ENCODE results near the gene CD96.
A peak's percentile ranks its signal among the peaks of the same experiment; 100 is the strongest.
"Not testable (repeated sequence)": the region's sequence is repeated elsewhere in the genome, so short reads cannot be mapped to it uniquely, and the experiment has no call there.

The CD96 gene

GRCh38 chr3:111545349-111545748 lies 3.4 kb downstream of the CD96 start:
- H3K79me2 ChIP-seq (ENCODE audit: insufficient read depth, low read depth) = no peaks in the 10 kb centered on the region
- H4K20me1 ChIP-seq (ENCODE audit: insufficient read depth) = no peaks in the 10 kb centered on the region
- H3K4me2 ChIP-seq = no peak overlapping the region
- no peaks in the 10 kb centered on the region for H3K27me3 ChIP-seq (ENCODE audit: insufficient read depth, low read depth)
- peaks cover 38% of the 10 kb centered on the region for H3K4me1 ChIP-seq (ENCODE audit: low read depth, poor library complexity, severe bottlenecking)
- no peak overlapping the region for H3K9ac ChIP-seq
- H3K4me3 ChIP-seq (IDR thresholded peaks at IDR 0.05; ENCODE audit: insufficient read depth, low read depth, low read length) = no peak overlapping the region
- TF ChIP-seq, protein P1, sequence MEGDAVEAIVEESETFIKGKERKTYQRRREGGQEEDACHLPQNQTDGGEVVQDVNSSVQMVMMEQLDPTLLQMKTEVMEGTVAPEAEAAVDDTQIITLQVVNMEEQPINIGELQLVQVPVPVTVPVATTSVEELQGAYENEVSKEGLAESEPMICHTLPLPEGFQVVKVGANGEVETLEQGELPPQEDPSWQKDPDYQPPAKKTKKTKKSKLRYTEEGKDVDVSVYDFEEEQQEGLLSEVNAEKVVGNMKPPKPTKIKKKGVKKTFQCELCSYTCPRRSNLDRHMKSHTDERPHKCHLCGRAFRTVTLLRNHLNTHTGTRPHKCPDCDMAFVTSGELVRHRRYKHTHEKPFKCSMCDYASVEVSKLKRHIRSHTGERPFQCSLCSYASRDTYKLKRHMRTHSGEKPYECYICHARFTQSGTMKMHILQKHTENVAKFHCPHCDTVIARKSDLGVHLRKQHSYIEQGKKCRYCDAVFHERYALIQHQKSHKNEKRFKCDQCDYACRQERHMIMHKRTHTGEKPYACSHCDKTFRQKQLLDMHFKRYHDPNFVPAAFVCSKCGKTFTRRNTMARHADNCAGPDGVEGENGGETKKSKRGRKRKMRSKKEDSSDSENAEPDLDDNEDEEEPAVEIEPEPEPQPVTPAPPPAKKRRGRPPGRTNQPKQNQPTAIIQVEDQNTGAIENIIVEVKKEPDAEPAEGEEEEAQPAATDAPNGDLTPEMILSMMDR (conservative IDR thresholded peaks at IDR 0.05; ENCODE audit: low read depth, low read length) = no peak
- no peak overlapping the region for H2AFZ ChIP-seq (ENCODE audit: low read depth)
- H3K36me3 ChIP-seq (ENCODE audit: insufficient read depth) = no peaks in the 10 kb centered on the region
- no peak overlapping the region for H3K27ac ChIP-seq

DNA sequence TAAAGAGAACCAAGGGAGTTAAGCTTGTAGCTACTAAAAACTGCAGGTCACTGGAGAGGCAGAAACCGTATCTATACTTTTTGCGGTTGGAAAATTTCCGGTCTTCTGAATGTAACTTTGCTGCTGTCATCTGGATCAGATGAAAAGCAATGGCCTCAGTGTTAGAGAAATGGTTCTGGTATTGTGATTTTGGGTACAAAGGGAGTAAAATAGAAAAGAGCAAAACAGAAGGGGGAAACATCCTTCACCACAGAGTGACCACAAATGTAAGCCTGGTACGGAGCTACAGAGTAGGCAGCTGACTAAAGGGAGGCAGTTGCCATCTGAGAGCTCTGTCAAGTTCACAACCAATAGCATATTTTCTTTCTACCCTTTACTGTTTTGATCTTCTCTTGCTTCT lies 5.6 kb downstream of the CD96 start:
- no peaks in the 10 kb centered on the region for H3K79me2 ChIP-seq (ENCODE audit: insufficient read depth, low read depth)
- H4K20me1 ChIP-seq (ENCODE audit: insufficient read depth) = no peaks in the 10 kb centered on the region
- peak overlapping the region; percentile 34; the same call in 1 of the 2 replicates for H3K27ac ChIP-seq
- no peak overlapping the region for H3K9ac ChIP-seq
- TF ChIP-seq, protein P1 (conservative IDR thresholded peaks at IDR 0.05; ENCODE audit: low read depth, low read length) = no peak
- H3K4me1 ChIP-seq (ENCODE audit: low read depth, poor library complexity, severe bottlenecking) = peaks cover 38% of the 10 kb centered on the region
- 0 out of 2 replicates have a peak overlapping the region, but pooled peaks have one; percentile 4 for H2AFZ ChIP-seq (ENCODE audit: low read depth)
- H3K4me3 ChIP-seq (IDR thresholded peaks at IDR 0.05; ENCODE audit: insufficient read depth, low read depth, low read length) = peak overlapping the region; percentile 66
- peak overlapping the region; percentile 44 for H3K4me2 ChIP-seq
- H3K27me3 ChIP-seq (ENCODE audit: insufficient read depth, low read depth) = no peaks in the 10 kb centered on the region
- H3K36me3 ChIP-seq (ENCODE audit: insufficient read depth) = no peaks in the 10 kb centered on the region

DNA sequence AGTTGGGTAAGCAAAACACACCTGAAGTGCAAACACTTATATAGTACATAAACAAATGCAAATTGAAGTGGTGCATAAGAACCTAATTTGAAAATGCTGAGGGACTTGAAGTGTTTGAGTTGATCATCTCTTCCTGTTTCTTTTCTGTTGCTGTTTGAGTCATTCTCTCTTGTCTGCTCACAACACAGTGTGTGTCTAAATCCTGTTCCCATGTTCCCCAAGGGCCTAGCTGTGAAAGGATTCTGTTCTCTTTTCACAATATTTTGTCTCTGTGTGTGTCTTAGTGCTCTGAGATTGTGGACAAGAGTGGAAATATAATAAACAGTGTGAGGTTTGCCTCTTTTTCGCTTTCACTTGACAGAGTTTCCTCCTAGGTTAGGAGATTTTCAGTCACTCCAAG lies 6.1 kb downstream of the CD96 start:
- Histone ChIP-seq H4K20me1 (ENCODE audit: insufficient read depth) (no peaks in the 10 kb centered on the region), H2AFZ (ENCODE audit: low read depth) (0 out of 2 replicates have a peak overlapping the region, but pooled peaks have one; percentile 4), H3K27me3 (ENCODE audit: insufficient read depth, low read depth) (no peaks in the 10 kb centered on the region), H3K4me3 (IDR thresholded peaks at IDR 0.05; ENCODE audit: insufficient read depth, low read depth, low read length) (peak overlapping the region; percentile 66), H3K79me2 (ENCODE audit: insufficient read depth, low read depth) (no peaks in the 10 kb centered on the region), H3K4me1 (ENCODE audit: low read depth, poor library complexity, severe bottlenecking) (peaks cover 38% of the 10 kb centered on the region), H3K36me3 (ENCODE audit: insufficient read depth) (no peaks in the 10 kb centered on the region), H3K9ac (no peak overlapping the region), H3K4me2 (peak overlapping the region; percentile 44), H3K27ac (peak overlapping the region; percentile 34; the same call in 1 of the 2 replicates)
- TF ChIP-seq, protein P1 (conservative IDR thresholded peaks at IDR 0.05; ENCODE audit: low read depth, low read length) = no peak

GRCh38 chr3:111548756-111549155 lies 6.8 kb downstream of the CD96 start:
- no peaks in the 10 kb centered on the region for H3K27me3 ChIP-seq (ENCODE audit: insufficient read depth, low read depth)
- H2AFZ ChIP-seq (ENCODE audit: low read depth) = no peak overlapping the region
- H3K4me3 ChIP-seq (IDR thresholded peaks at IDR 0.05; ENCODE audit: insufficient read depth, low read depth, low read length) = no peak overlapping the region
- no peak overlapping the region for H3K27ac ChIP-seq
- H3K4me2 ChIP-seq = peak overlapping the region; percentile 44
- H3K79me2 ChIP-seq (ENCODE audit: insufficient read depth, low read depth) = no peaks in the 10 kb centered on the region
- no peak overlapping the region for H3K9ac ChIP-seq
- TF ChIP-seq, protein P1 (conservative IDR thresholded peaks at IDR 0.05; ENCODE audit: low read depth, low read length) = no peak
- peaks cover 38% of the 10 kb centered on the region for H3K4me1 ChIP-seq (ENCODE audit: low read depth, poor library complexity, severe bottlenecking)
- H4K20me1 ChIP-seq (ENCODE audit: insufficient read depth) = no peaks in the 10 kb centered on the region
- H3K36me3 ChIP-seq (ENCODE audit: insufficient read depth) = no peaks in the 10 kb centered on the region

GRCh38 chr3:111561902-111562301 lies 19.9 kb downstream of the CD96 start:
- H3K36me3 ChIP-seq (ENCODE audit: insufficient read depth); H3K4me3 ChIP-seq (IDR thresholded peaks at IDR 0.05; ENCODE audit: insufficient read depth, low read depth, low read length); H3K4me1 ChIP-seq (ENCODE audit: low read depth, poor library complexity, severe bottlenecking); H2AFZ ChIP-seq (ENCODE audit: low read depth); H3K79me2 ChIP-seq (ENCODE audit: insufficient read depth, low read depth); H3K9ac ChIP-seq; H4K20me1 ChIP-seq (ENCODE audit: insufficient read depth); H3K4me2 ChIP-seq; H3K27ac ChIP-seq; H3K27me3 ChIP-seq (ENCODE audit: insufficient read depth, low read depth): not testable (repeated sequence)
